ENCODE results near the gene PPP1R14D. TPM values are rescaled to one million over a fixed set of nuclear protein-coding genes. Genes with fewer than 3 reads are reported as not detected.
A peak's percentile ranks its signal among the peaks of the same experiment; 100 is the strongest.

PPP1R14D gene
- total RNA-seq, 1 experiment from 2014 or later = not detected

DNA sequence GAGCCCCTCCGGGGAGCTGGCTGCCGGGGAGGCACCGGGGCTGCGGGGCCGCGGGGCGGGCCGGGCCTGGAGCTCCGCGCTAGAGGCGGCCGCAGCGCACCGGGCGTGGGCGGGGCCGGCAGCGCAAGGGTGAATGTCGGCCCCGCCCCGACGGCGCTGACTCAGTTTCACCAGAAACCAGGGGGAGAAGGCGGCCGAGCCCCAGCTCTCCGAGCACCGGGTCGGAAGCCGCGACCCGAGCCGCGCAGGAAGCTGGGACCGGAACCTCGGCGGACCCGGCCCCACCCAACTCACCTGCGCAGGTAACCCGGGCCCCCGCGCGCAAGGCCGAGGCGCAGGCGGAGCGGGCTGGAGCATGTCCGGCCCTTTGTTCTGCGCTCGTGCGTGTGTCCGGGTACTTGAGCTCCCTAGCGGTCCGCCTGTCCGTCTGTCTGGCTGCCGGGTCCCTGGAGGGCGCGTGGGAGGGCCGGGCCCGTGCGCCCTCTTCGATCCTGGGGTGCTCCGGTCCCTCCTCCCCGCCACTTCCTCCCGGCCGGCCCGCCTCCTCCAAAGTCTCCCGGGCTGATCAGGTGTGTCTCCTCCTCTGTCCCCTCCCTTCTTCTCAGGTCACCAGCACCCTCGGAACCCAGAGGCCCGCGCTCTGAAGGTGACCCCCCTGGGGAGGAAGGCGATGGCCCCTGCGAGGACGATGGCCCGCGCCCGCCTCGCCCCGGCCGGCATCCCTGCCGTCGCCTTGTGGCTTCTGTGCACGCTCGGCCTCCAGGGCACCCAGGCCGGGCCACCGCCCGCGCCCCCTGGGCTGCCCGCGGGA is 15.6 kb upstream of the PPP1R14D start, which contains the start of gene SPINT1:
SPINT1 (plus strand) TSS at position 164 of the 811 bp plus-strand sequence; CDS start at position 671, 507 bp downstream.
- POLR2A ChIA-PET = interaction anchor here (0.9 to 1.4 kb wide), 3 partner anchors 9 to 59 kb away, joined by 3 to 10 read pairs (median 4); no protein-coding TSS in a partner anchor
- intact Hi-C loops (cut with micrococcal nuclease) = loop anchor here (2.0 kb wide), 1 partner anchor 57 kb away; no protein-coding TSS in a partner anchor
- TF ChIP-seq YY1 (IDR thresholded peaks at IDR 0.05; ENCODE audit: extremely low read depth, insufficient replicate concordance, low read depth, low read length) = peak; percentile 5
- peak; percentile 89 for TF ChIP-seq POLR2AphosphoS5 (IDR thresholded peaks at IDR 0.05; ENCODE audit: low read depth, low read length)
- TF ChIP-seq, protein P1, sequence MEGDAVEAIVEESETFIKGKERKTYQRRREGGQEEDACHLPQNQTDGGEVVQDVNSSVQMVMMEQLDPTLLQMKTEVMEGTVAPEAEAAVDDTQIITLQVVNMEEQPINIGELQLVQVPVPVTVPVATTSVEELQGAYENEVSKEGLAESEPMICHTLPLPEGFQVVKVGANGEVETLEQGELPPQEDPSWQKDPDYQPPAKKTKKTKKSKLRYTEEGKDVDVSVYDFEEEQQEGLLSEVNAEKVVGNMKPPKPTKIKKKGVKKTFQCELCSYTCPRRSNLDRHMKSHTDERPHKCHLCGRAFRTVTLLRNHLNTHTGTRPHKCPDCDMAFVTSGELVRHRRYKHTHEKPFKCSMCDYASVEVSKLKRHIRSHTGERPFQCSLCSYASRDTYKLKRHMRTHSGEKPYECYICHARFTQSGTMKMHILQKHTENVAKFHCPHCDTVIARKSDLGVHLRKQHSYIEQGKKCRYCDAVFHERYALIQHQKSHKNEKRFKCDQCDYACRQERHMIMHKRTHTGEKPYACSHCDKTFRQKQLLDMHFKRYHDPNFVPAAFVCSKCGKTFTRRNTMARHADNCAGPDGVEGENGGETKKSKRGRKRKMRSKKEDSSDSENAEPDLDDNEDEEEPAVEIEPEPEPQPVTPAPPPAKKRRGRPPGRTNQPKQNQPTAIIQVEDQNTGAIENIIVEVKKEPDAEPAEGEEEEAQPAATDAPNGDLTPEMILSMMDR (IDR thresholded peaks at IDR 0.05 in 2 of 3, conservative IDR thresholded peaks at IDR 0.05 in 1 of 3; ENCODE audit: borderline replicate concordance in 1 of 3, insufficient read depth in 1 of 3, low read depth in 2 of 3, low read length in 2 of 3) = no peak
- peak; percentile 87 for TF ChIP-seq ZFX (IDR thresholded peaks at IDR 0.05)
- TF ChIP-seq CBX3 (IDR thresholded peaks at IDR 0.05; ENCODE audit: low read depth) = no peak
- TF ChIP-seq SIN3A (IDR thresholded peaks at IDR 0.05; ENCODE audit: low read depth) = no peak
- peak; percentile 22 for TF ChIP-seq TCF7L2 (IDR thresholded peaks at IDR 0.05; ENCODE audit: borderline replicate concordance, extremely low read depth, insufficient read depth, insufficient read length)
- DNase-seq (ENCODE audit: low read depth, low spot score) (no peak), ATAC-seq (peak; percentile 69)
- Histone ChIP-seq H3K4me1 (ENCODE audit: control insufficient read depth in 1 of 2, insufficient read depth in 2 of 2, low read length in 2 of 2) (peaks cover 37 to 50% of the 10 kb centered on the region in 2 experiments), H3K9me3 (ENCODE audit: control insufficient read depth in 1 of 2, insufficient read depth in 1 of 2, low read depth in 1 of 2, low read length in 2 of 2) (no peaks in the 10 kb centered on the region), H3K4me3 (replicated peaks in 1 of 2; ENCODE audit: low read depth in 1 of 2, low read length in 2 of 2) (peak within 1 kb of the TSS; percentile 79 to 95), H3K9ac (ENCODE audit: low read length) (peak within 1 kb of the TSS; percentile 77), H3K36me3 (ENCODE audit: control insufficient read depth in 1 of 2, insufficient read depth in 2 of 2, low read length in 2 of 2) (peaks cover 0 to 4% of the 10 kb centered on the region in 2 experiments; a peak in 1 of 4 replicates), H3K4me2 (ENCODE audit: low read length) (peak within 1 kb of the TSS; percentile 99), H3K9me2 (ENCODE audit: insufficient read depth) (no peaks in the 10 kb centered on the region), H4K20me1 (ENCODE audit: insufficient read depth) (no peaks in the 10 kb centered on the region; the same call in 1 of the 2 replicates), H2AFZ (ENCODE audit: low read depth, low read length, poor library complexity, severe bottlenecking) (no peak within 1 kb of the TSS), H3K79me2 (ENCODE audit: insufficient read depth, low read length) (peaks cover 51% of the 10 kb centered on the region), H3K27me3 (ENCODE audit: insufficient read depth, low read length) (no peaks in the 10 kb centered on the region), H3K27ac (ENCODE audit: low read depth, low read length) (peak within 1 kb of the TSS; percentile 93)
- CTCF ChIA-PET = interaction anchor here (0.7 to 5.2 kb wide), 7 partner anchors 11 to 61 kb away, joined by 3 to 61 read pairs (median 5); partner anchors contain the start of gene VPS18
- RAD21 ChIA-PET (ENCODE audit: low non-redundant PET in 1 of 2, low total read pairs in 2 of 2, uncharacterized antibody in 2 of 2, unreplicated experiment in 2 of 2) = interaction anchor here (0.7 to 1.2 kb wide), 2 partner anchors 11 to 50 kb away, joined by 3 to 5 read pairs; partner anchors contain the start of gene VPS18 (in 1 of the 2)
- no TSS peak for BruUV-seq (replicated peaks)

All from HCT116 (cell line).